Mesangial cell (primary cell): ENCODE data around the gene SPATA31C1. TPM values are rescaled to one million over a fixed set of nuclear protein-coding genes. Genes with fewer than 3 reads are reported as not detected.

Experiments
- total RNA-seq: library from RNA; depleted of rRNA; stranded (reverse); fragments of >200 nt; gene quantifications from 2 replicates; pipeline ENCODE4 v1.2.3, GENCODE V29; 2015

Gene SPATA31C1
- total RNA-seq: 0.13 and 0.16 TPM in 2 replicates

DNA sequence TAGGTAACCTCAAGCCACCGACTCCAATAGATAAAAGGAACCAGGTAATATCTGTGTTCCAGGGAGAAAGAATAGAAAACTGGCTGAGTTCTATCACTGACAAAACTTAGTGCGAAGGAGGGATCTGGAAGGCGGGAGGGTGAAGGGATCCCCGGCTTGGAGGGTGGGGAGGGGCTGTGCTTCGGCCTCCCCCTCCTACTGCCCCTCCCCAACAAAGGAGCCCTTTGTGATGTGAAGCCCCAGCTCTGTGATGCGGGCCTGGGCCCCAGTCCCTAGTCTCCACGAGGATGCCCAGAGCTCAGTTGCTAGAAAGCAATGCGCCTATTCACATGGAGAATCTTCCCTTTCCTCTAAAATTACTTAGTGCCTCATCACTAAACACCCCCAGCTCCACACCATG lies at the start of gene SPATA31C1:
SPATA31C1 (plus strand) TSS at position 301 of the 400 bp plus-strand sequence.

DNA sequence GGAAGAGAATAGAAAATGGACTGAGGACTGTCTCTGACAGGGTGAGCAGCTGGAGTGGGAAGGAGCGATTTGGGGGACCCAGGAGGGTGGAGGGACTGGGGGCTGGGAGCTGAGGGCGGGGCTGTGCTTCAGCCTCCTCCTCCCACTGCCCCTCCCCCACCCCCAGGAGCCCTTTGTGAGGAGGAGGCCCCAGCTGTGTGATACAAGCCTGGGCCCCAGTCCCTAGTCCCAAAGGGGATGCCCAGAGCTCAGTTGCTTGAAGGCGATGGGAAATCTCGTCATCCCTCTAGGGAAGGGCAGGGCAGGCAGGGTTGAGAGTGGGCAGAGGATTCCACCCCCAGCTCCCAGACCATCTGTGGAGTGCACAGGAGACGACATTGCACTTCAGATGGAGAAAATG lies 35.1 kb upstream of the SPATA31C1 start, which contains the start of gene SPATA31E1:
SPATA31E1 (plus strand) TSS at position 251 of the 400 bp plus-strand sequence; CDS start at position 266, 15 bp downstream.

Other genes with a start within 250 kb of the SPATA31C1 start
- 64.7 and 70.9 TPM in 2 replicates for gene CTSL, start 191.8 kb upstream of the SPATA31C1 start, total RNA-seq
- gene SPATA31E1, start 35.1 kb upstream of the SPATA31C1 start, total RNA-seq: not detected in 2 replicates
- 3.3 and 9.0 TPM in 2 replicates for gene CDK20, start 56.6 kb downstream of the SPATA31C1 start, total RNA-seq
- under 0.01 TPM in 1 of 2 replicates, not detected in the other for gene SPATA31C2, start 220.5 kb downstream of the SPATA31C1 start, total RNA-seq